ENCODE data around the gene MLF2.

MLF2 gene

DNA sequence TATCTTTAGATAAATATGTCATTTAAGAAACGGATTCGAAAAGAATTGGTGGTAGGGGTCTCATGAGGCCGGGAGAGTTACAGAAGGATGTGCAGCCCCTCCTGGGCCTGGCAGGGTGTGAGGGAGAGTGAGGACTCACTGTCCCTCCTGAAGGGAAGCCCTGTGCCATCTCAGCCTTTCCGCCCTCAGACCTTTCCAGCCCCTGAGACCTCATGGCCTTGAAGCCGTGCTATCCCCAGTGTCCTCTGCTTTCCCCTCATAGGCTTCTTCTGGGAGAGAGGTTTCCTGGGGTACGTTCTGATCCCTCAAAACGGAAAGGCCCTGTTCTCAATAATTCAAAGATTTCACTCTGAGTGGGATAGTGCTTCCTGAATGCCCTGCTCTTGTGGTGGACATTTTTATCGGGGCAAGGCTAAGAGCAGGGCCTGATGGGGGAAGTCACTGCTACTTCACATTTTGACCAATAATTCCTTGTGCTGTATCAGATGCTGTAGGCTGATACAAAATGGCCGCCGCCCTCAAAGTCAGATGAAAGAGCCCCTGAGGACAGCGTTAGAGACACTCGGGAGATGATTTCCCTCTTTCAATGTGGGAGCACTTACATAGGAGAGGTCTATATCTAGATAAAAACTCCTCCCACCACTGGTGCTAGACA is 37.7 kb upstream of the MLF2 start:
- no peak overlapping the region for H3K27ac ChIP-seq
- TF ChIP-seq ZFX (IDR thresholded peaks at IDR 0.05) = no peak
- TF ChIP-seq, protein P1, sequence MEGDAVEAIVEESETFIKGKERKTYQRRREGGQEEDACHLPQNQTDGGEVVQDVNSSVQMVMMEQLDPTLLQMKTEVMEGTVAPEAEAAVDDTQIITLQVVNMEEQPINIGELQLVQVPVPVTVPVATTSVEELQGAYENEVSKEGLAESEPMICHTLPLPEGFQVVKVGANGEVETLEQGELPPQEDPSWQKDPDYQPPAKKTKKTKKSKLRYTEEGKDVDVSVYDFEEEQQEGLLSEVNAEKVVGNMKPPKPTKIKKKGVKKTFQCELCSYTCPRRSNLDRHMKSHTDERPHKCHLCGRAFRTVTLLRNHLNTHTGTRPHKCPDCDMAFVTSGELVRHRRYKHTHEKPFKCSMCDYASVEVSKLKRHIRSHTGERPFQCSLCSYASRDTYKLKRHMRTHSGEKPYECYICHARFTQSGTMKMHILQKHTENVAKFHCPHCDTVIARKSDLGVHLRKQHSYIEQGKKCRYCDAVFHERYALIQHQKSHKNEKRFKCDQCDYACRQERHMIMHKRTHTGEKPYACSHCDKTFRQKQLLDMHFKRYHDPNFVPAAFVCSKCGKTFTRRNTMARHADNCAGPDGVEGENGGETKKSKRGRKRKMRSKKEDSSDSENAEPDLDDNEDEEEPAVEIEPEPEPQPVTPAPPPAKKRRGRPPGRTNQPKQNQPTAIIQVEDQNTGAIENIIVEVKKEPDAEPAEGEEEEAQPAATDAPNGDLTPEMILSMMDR (conservative IDR thresholded peaks at IDR 0.05) = no peak

DNA sequence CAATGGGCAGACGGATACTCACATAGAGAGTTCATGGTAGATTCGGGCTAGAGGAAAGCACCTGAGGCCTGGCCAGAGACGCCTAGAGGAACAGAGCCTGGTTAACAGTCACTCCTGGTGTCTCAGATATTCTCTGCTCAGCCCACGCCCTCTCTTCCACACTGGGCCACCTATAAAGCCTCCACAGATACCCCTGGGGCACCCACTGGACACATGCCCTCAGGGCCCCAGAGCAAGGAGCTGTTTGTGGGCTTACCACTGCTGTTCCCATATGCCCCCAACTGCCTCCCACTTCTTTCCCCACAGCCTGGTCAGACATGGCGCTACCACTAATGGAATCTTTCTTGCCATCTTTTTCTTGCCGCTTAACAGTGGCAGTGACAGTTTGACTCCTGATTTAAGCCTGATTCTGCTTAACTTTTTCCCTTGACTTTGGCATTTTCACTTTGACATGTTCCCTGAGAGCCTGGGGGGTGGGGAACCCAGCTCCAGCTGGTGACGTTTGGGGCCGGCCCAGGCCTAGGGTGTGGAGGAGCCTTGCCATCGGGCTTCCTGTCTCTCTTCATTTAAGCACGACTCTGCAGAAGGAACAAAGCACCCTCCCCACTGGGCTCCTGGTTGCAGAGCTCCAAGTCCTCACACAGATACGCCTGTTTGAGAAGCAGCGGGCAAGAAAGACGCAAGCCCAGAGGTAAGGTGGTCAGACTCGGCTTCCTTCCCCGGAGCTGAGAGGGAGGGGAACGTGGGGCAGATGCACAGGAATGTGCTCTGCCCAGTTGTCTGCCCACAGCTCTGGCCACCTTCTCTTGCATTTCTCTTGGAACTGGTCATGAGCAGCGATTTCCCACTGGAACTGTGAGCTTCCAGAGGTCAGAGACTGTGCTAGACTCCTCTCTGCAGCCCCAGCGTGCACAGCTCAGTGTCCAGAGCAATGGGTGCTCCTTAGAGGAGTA is 36.3 kb upstream of the MLF2 start, which contains the start of gene CD4:
Gene CD4, plus strand, starts transcription at position 557 of the 953 bp plus-strand sequence. CDS start 10,611 bp downstream, outside the sequence.
- TF ChIP-seq ZFX (IDR thresholded peaks at IDR 0.05) = no peak
- TF ChIP-seq, protein P1 (conservative IDR thresholded peaks at IDR 0.05) = no peak
- H3K27ac ChIP-seq = no peak within 1 kb of the TSS

DNA sequence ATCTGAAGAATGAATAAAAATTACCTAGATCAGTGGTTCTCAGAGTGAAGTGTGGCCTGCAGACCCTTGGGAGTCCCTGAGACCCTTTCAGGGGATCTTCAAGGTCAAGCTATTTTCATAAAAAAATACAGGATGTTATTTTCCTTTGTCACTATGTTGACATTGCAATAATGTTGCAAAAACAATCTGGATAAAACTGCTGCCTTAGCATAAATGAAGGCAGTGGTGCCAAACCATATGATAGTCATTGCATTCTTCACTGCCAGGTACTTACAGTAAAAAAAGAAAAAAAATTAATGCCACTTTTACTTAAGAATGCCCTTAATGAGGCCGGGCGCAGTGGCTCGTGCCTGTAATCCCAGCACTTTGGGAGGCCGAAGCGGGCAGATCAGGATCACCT is 34.4 kb upstream of the MLF2 start:
- TF ChIP-seq ZFX (IDR thresholded peaks at IDR 0.05) = no peak
- TF ChIP-seq, protein P1 (conservative IDR thresholded peaks at IDR 0.05) = no peak
- H3K27ac ChIP-seq = no peak overlapping the region

DNA sequence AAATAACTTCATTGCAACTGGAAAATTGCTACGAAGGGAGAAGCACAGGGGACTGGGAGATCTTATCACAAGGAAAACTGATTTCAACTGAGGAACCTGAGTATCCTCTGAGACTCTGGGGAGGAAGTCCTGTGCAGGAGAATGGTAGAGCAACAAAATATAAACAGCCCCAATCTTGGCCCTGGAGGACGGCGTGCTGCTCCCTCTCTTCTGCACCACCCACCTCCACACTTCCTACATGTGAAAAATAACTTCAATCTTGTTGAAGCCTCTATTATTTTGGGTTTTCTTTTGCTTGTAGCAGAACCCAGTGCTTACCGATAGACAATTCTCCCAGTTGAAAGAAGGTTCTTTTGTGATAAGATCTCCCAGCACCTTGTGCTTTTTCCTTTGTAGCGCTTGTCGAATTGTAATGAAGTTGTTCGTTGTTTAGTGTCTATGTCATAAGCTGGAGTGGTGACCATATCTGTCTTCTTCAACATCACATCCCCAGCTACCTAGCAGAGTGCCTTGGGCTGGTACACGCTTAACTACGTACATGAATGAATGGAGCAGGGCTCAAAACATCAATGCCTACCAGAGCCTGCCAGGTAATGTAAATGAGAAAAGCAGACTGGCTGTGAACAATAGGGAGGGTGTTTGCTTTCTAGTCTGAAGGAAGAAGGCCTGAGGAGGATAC is 33.6 kb upstream of the MLF2 start:
- TF ChIP-seq, protein P1 (conservative IDR thresholded peaks at IDR 0.05) = no peak
- no peak for TF ChIP-seq ZFX (IDR thresholded peaks at IDR 0.05)
- no peak overlapping the region for H3K27ac ChIP-seq

DNA sequence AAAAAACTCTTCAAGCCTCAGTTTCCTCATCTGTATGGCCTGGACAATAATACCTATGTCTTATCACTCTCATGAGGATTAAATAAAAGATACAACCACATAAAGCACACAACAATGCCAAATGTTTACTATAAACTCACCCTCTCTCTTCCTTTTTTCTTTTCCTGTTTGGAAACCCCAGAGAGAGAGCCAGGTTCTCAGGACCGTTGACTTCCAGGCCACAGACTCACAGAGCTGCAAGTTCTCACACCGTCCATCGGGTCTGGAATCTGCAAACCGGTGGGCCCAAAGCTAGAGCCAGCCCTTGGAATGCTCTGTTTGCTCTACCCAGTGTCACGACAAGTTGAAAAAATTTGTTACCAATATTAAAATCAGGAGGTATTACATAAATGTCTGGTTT is 31.8 kb upstream of the MLF2 start:
- TF ChIP-seq ZFX (IDR thresholded peaks at IDR 0.05) = no peak
- TF ChIP-seq, protein P1 (conservative IDR thresholded peaks at IDR 0.05) = no peak
- no peak overlapping the region for H3K27ac ChIP-seq

DNA sequence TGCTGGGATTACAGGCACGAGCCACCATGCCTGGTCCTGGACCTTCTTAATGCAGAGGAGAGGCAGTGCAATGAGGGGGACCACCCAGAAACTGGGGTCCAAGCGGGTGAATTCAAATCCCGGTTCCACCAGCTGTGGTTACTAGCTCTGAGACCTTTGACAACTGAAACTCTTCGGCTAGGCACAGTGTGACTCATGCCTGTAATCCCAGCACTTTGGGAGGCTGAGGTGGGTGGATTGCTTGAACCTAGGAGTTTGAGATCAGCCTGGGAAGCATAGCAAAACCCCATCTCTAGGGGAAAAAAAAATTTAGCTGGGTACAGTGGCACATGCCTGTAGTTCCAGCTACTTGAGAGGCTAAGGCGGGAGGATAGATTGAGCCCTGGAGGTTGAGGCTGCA is 31.4 kb upstream of the MLF2 start:
- TF ChIP-seq, protein P1 (conservative IDR thresholded peaks at IDR 0.05) = no peak
- no peak for TF ChIP-seq ZFX (IDR thresholded peaks at IDR 0.05)
- no peak overlapping the region for H3K27ac ChIP-seq
